EL (cell line): ENCODE measurements around the gene ZNF346.

Experiments
- DNase-seq: peaks from one replicate; pipeline ENCODE4 v3.0.0-alpha.2; 2016

ZNF346 gene

DNA sequence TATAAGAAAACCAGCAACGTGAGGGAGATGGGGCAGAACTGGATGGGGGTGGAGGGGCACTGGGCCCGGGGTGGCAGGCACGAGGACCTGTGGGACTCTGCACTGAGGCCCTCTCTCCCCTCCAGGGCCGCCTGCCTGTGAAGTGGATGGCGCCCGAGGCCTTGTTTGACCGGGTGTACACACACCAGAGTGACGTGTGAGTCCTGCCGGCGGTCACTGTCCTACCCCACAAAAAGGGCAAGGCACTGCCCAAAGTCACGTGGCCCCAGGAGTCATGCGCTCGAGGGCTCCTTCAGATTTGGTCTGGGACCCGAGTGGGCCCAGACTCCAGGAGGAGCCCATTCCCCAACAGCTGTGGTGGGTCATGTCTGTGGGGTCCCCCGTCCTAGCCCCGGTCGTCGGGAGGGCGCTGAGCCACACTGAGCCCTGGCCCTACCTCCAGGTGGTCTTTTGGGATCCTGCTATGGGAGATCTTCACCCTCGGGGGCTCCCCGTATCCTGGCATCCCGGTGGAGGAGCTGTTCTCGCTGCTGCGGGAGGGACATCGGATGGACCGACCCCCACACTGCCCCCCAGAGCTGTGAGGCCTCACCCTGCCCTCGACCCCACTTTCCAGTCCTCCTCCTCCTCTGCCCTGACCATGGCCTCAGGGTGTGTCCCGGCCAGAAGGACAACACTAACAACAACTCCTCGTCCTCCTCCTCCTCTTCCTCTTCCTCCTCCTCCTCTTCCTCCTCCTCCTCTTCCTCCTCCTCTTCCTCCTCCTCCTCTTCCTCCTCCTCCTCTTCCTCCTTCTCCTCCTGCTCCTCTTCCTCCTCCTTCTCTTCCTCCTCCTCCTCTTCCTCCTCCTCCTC, 73.9 kb downstream of the ZNF346 start:
- DNase-seq, result no peak

DNA sequence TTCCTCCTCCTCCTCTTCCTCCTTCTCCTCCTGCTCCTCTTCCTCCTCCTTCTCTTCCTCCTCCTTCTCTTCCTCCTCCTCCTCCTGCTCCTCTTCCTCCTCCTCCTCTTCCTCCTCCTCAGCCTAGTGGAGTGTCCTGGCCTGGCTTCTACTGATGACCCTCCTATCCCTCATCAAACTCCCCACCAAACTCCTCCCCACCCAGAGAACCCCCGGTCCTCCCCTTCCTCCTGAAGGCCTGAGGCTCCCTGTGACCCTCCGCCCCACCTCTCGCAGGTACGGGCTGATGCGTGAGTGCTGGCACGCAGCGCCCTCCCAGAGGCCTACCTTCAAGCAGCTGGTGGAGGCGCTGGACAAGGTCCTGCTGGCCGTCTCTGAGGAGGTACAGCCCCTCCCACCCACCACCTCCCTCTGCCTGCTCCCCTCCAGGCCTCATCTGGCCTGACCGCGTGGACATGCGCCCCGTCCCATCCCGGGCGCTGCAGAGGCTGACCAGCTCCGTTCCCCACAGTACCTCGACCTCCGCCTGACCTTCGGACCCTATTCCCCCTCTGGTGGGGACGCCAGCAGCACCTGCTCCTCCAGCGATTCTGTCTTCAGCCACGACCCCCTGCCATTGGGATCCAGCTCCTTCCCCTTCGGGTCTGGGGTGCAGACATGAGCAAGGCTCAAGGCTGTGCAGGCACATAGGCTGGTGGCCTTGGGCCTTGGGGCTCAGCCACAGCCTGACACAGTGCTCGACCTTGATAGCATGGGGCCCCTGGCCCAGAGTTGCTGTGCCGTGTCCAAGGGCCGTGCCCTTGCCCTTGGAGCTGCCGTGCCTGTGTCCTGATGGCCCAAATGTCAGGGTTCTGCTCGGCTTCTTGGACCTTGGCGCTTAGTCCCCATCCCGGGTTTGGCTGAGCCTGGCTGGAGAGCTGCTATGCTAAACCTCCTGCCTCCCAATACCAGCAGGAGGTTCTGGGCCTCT, 74.8 kb downstream of the ZNF346 start:
- DNase-seq, result no peak

DNA sequence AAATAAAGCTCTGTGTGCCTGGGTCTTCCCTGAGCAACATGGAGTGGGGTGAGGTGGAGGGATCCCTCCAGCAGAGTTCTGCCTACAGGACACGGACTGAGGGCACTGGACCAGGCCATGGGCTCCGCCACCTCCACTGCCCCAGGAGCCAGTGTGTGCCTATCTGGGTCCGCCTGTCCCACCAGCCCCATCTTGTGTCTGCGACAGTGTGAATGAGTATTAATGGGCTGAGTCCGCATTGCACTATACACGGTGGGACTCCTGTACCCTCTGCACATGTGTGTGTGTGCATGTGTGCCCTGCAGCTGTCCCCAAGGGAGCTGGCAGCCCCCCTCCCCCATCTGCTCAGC, 75.6 kb downstream of the ZNF346 start:
- no peak for DNase-seq

GRCh38 chr5:177098470-177099141, 76.1 kb downstream of the ZNF346 start:
- DNase-seq, result no peak

DNA sequence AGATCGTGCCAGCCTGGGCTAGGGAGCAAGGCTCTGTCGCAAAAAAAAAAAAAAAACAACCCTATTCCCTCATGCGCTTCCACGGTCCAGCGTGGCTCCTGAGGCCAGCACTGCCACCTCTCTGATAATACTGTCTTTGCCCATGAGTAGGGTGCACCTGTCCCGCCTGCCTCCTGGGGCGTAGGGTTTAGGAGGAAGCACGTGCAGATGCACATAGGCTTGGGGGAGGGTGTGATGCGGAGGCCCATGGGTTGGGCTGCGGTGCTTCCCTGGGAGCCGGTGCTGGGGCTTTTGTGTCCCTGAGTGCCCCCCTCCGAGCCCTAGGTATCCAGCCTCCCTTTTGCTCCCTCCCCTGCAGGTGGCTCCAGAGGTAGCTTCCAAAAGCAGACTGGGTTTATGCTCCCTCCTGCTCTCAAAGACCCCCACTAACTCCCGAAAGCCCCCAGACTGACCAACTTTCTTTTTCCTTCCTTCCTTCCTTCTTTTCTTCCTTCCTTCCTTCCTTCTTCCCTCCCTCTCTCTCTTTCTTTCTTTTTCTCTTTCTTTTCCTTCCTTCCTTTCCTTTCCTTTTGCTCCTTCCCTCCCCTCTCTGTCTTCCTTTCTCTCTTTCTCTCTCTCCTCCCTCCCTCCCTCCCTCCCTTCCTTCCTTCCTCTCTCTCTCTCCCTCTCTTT, 77.1 kb downstream of the ZNF346 start:
- DNase-seq, result no peak

DNA sequence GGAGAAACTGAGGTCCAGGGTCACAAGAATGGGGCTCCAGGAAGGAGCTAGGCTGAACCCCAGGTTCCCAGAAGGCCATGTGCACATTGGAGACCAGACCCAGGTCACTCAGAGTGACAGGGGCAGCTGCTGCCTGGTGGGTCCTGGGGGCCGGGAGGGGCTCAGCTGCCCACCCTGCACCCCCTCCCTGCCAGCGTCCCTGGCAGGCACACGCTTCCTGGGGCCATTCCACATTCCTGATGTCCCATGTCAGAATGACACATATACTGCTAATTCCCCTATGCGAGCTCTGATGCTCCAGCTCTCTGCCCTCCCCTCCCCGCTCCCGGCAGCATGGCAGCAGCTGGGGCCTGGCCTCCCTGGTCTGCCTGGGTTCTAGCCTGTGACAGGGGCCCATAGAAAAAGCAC, 78.2 kb downstream of the ZNF346 start:
- peak; percentile 63 for DNase-seq

- no peak for DNase-seq
Observed at GRCh38 chr5:177103523-177104253, 81.2 kb downstream of the ZNF346 start.

DNA sequence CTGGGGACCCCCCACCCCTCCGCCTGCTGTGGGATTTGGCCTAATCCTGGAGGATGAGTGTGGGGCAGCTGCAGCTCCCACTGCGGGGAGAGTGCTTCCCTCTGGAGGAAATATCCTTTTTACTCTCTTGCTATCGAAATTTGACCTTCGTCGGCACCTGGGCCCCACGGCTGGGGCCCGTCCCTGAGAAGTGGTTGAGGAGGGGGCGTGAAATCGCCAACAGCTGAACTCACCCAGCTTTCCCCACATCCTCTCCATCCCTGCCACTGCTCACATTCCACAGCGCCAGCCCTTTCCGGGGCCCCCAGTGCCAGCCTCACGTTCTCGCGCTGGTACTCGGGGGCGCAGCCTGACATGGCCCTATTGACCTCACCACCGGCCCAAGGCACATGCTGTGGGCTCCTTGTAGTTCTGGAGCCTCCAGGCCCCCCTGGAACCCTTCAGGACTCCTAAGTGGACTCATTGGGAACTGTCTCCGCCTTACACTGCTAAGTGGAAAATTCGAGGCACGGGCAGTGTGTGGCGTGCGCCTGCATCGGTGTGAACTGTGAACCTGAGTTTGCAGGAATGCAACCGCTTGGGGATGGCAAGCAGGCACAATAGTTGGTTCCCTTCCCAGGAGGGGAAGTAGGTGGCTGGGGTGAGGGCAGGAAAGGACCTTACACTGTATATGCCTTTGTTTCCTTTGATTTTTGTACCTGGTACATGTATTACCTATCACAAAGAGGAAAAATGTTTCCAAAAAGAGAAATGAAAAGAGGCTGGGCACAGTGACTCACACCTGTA, 83.4 kb downstream of the ZNF346 start:
- no peak for DNase-seq

GRCh38 chr5:177107159-177107558, 84.7 kb downstream of the ZNF346 start:
- no peak for DNase-seq

- no peak for DNase-seq
Observed at GRCh38 chr5:177109810-177110209, 87.3 kb downstream of the ZNF346 start.

- peak; percentile 54 for DNase-seq
Observed at GRCh38 chr5:177111720-177112394, 89.4 kb downstream of the ZNF346 start.

GRCh38 chr5:177112589-177113220, 90.2 kb downstream of the ZNF346 start:
- no peak for DNase-seq

DNA sequence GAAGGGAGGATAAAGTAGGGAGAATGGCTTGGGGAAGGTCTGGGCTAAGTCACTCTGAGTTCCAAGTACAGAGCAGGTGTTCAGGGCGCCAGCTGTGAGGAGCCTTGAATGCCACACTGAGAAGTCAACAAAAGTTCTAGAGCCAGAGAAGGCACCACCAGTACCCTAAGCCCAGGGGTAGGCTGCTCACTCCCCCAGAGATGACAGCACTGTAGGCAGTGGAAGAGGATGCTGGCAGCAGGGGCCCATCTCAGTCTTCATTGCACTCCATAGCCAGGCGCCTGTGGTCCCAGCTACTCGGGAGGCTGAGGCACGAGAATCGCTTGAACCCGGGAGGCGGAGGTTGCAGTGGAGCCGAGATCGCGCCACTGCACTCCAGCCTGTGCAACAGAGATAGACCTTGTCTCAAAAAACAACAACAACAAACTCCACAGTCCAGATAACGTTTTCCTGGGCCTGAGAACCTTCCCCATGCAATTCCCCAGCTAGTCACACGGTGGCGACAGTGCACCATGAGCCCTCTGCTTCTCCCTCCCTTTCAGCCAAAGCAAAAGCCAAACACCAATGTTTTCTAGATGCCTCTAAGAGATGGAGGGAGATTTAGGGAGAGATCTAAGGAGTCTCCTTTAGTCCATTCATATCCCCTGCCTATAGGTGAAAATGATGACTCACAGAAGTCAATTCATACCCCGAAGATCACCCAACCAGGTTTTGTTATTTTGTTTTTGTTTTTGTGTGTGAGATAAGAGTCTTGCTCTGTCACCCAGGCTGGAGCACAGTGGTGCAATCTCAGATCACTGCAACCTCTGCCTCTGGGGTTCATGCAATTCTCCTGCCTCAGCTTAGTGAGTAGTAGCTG, 91.3 kb downstream of the ZNF346 start:
- DNase-seq, result peak; percentile 76

- DNase-seq, result peak; percentile 53
Observed at GRCh38 chr5:177116631-177117373, 94.3 kb downstream of the ZNF346 start.

DNA sequence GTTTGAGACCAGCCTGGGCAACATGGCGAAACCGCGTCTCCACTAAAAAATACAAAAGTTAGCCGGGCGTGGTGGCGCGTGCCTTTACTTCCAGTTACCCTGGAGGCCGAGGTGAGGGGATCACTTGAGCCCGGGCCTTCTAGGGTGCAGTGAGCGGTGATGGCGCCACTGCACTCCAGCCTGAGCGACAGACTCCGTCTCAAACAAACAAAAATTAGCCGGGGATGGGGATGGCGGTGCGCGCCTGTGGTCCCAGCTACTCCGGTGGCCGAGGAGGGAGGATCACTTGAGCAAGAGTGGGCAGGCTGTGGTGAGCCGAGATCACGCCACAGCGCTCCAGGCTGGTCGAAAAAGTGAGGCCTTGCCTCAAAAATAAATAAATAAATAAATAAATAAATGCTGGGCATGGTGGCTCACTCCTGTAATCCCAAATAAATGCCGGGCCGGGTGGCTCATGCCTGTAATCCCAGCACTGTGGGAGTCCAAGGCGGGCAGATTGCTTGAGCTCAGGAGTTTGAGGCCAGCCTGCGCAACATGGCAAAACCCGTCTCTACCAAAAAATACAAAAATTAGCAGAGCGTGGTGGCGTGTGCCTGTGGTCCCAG, 95.0 kb downstream of the ZNF346 start:
- no peak for DNase-seq

DNA sequence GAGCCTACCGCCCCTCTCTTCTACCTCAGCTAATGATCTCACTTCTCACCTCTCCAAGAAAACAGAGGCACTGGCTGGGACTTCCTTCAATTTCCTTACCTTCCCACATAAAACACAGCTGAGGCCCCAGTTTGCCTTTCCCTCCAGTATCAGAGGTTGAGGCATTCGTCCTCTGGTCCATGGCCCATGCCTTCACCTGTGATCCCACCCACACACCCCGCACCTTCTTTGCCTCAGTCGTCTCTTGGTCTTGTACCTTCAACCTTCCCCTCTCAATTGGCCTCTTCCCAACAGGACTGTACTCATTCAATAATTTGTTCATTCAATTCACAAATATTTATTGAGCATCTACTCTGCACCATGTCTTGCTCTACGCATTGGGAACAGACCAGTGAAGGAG, 100.1 kb downstream of the ZNF346 start:
- no peak for DNase-seq

DNA sequence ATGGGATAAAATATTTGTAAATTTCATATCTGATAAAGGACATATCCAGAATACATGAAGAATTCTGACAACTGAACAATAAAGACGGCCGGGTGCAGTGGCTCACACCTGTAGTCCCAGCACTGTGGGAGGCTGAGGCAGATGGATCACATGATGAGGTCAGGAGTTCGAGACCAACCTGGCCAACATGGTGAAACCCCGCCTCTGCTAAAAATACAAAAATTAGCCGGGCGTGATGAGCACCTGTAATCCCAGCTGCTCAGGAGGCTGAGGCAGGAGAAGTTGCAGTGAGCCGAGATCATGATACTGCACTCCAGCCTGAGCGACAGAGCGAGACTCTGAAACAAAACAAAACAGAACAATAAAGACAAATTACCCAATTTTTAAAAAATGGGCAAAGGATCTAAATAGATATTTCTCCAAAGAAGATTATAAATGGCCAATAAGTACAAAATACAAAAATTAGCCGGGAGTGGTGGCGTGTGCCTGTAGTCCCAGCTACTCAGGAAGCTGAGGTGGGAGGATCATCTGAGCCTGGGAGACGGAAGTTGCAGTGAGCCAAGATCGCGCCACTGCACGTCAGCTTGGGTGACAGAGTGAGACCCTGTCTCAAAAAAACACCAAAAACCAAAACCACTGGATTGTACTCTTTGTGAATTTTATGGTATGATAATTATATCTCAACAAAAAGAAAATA, 101.4 kb downstream of the ZNF346 start:
- DNase-seq, result no peak
